GM23338 (cell line): Measurements from ENCODE around the gene DDX41. TPM values are rescaled to one million over a fixed set of nuclear protein-coding genes. Genes with fewer than 3 reads are reported as not detected.

Source experiments
- ATAC-seq: fragments of 200-7000 bp; cut with Tn5 transposase; 3 replicates; pipeline ENCODE4 v1.9.1; 2020
- DNase-seq: peaks from one replicate; pipeline ENCODE4 v3.0.0-alpha.2; 2015; ENCODE audit warnings: low spot score
- H2AFZ ChIP-seq: fragments of 200-600 bp; sonication (generic); 2 replicates; pipeline ENCODE4 v1.8.0; 2016; ENCODE audit warnings: antibody characterized with exemption, mild to moderate bottlenecking, moderate library complexity
- H3F3A ChIP-seq: fragments of 200-600 bp; sonication (generic); replicated peaks from 2 replicates; pipeline ENCODE4 v1.8.0; 2017; ENCODE audit warnings: antibody characterized with exemption, mixed run types, low read depth
- H3K27ac ChIP-seq: fragments of 200-600 bp; sonication (generic); 2 replicates; pipeline ENCODE4 v1.6.1; 2016; ENCODE audit warnings: low read depth
- H3K27me3 ChIP-seq: fragments of 200-600 bp; sonication (generic); 2 replicates; pipeline ENCODE4 v1.8.0; 2016; ENCODE audit warnings: mild to moderate bottlenecking, mixed run types, moderate library complexity; ENCODE audit not compliant: insufficient read depth
- H3K36me3 ChIP-seq: fragments of 200-600 bp; sonication (generic); 2 replicates; pipeline ENCODE4 v1.8.0; 2016; ENCODE audit warnings: mild to moderate bottlenecking; ENCODE audit not compliant: insufficient read depth
- H3K4me1 ChIP-seq: fragments of 200-600 bp; sonication (generic); 2 replicates; pipeline ENCODE4 v1.8.0; 2016; ENCODE audit warnings: mild to moderate bottlenecking, moderate library complexity; ENCODE audit not compliant: insufficient read depth
- H3K4me2 ChIP-seq: fragments of 200-600 bp; sonication (generic); 2 replicates; pipeline ENCODE4 v1.7.1; 2017; ENCODE audit warnings: mixed run types
- H3K4me3 ChIP-seq: fragments of 200-600 bp; sonication (generic); 2 replicates; pipeline ENCODE4 v1.6.1; 2016; ENCODE audit warnings: mixed run types
- H3K79me2 ChIP-seq: fragments of 200-600 bp; sonication (generic); replicated peaks from 2 replicates; pipeline ENCODE4 v1.8.0; 2017; ENCODE audit warnings: mild to moderate bottlenecking; ENCODE audit not compliant: insufficient read depth
- H3K9me2 ChIP-seq: fragments of 200-600 bp; sonication (generic); 2 replicates; pipeline ENCODE4 v1.8.0; 2017; ENCODE audit not compliant: insufficient read depth
- H4K20me1 ChIP-seq: fragments of 200-600 bp; sonication (generic); replicated peaks from 2 replicates; pipeline ENCODE4 v1.8.0; 2017; ENCODE audit warnings: mild to moderate bottlenecking; ENCODE audit not compliant: insufficient read depth
- H3K27ac Mint-ChIP-seq: 2 replicates; pipeline ENCODE4 v1.8.0; 2020; ENCODE audit warnings: inconsistent platforms, mild to moderate bottlenecking, moderate library complexity, mixed read lengths
- H3K27me3 Mint-ChIP-seq: 3 replicates; pipeline ENCODE4 v1.8.0; 2022; ENCODE audit warnings: low read depth, mild to moderate bottlenecking, moderate library complexity, mixed read lengths, inconsistent platforms; ENCODE audit not compliant: insufficient read depth, poor library complexity
- H3K36me3 Mint-ChIP-seq: 3 replicates; pipeline ENCODE4 v1.8.0; 2021; ENCODE audit warnings: low read depth, mild to moderate bottlenecking, inconsistent platforms, moderate library complexity, mixed read lengths
- H3K4me1 Mint-ChIP-seq: 3 replicates; pipeline ENCODE4 v1.8.0; 2020; ENCODE audit warnings: mild to moderate bottlenecking, inconsistent platforms, mixed read lengths
- H3K4me3 Mint-ChIP-seq: 3 replicates; pipeline ENCODE4 v1.8.0; 2021; ENCODE audit warnings: moderate library complexity, mild to moderate bottlenecking, inconsistent platforms, mixed read lengths
- H3K9me3 Mint-ChIP-seq: 3 replicates; pipeline ENCODE4 v1.8.0; 2020; ENCODE audit warnings: moderate library complexity, mild to moderate bottlenecking, inconsistent platforms, mixed read lengths
- EZH2 ChIP-seq: fragments of 200-600 bp; sonication (generic); IDR thresholded peaks from one replicate; pipeline ENCODE4 v1.8.0; 2017; ENCODE audit warnings: antibody characterized with exemption, mild to moderate bottlenecking, low read depth; ENCODE audit not compliant: unreplicated experiment
- EZH2phosphoT487 ChIP-seq: fragments of 200-600 bp; sonication (generic); IDR thresholded peaks from one replicate; pipeline ENCODE4 v1.8.1; 2018; ENCODE audit warnings: antibody characterized with exemption; ENCODE audit not compliant: unreplicated experiment
- JUNB ChIP-seq: IDR thresholded peaks from one replicate; pipeline ENCODE4 v1.6.1; 2016; ENCODE audit warnings: antibody characterized with exemption; ENCODE audit not compliant: unreplicated experiment
- NANOG ChIP-seq: IDR thresholded peaks from 2 replicates; pipeline ENCODE4 v1.6.1; 2016; ENCODE audit warnings: antibody characterized with exemption, borderline replicate concordance
- POLR2AphosphoS5 ChIP-seq: IDR thresholded peaks from 2 replicates; pipeline ENCODE4 v1.6.1; 2016; ENCODE audit warnings: antibody characterized with exemption, low read depth
- ZNF114 ChIP-seq: fragments of 250-450 bp; sonication (Bioruptor Pico); IDR thresholded peaks from 2 replicates; pipeline ENCODE4 v1.5.0; 2020; ENCODE audit warnings: mild to moderate bottlenecking, moderate library complexity
- ZNF331 ChIP-seq: fragments of 250-450 bp; sonication (Bioruptor Pico); IDR thresholded peaks from 2 replicates; pipeline ENCODE4 v1.5.0; 2020; ENCODE audit warnings: low read depth, mild to moderate bottlenecking, moderate library complexity
- ZNF462 ChIP-seq: fragments of 250-450 bp; sonication (Bioruptor Pico); IDR thresholded peaks from 2 replicates; pipeline ENCODE4 v1.5.0; 2020; ENCODE audit warnings: mild to moderate bottlenecking, moderate library complexity
- polyA plus RNA-seq: library from polyadenylated mRNA; unstranded; fragments of >200 nt; fragmentation: Nextera tagmentation; extraction: Ambion mirVana; gene quantifications from 2 replicates; pipeline ENCODE4 v1.2.1, GENCODE V29; 2016
- total RNA-seq: library from RNA; depleted of rRNA; stranded (reverse); fragments of >200 nt; shearing (Covaris generic); gene quantifications from 2 replicates; pipeline ENCODE4 v1.2.3, GENCODE V29; 2014
- TF ChIP-seq, protein P1 (sequence below): IDR thresholded peaks from one replicate; pipeline ENCODE4 v1.6.1; 2018; ENCODE audit warnings: antibody characterized with exemption; ENCODE audit not compliant: unreplicated experiment
- TF ChIP-seq, protein P2 (sequence below): IDR thresholded peaks from 2 replicates; pipeline ENCODE4 v1.6.1; 2016; ENCODE audit warnings: antibody characterized with exemption

Gene DDX41
- total and polyA plus RNA-seq, 2 experiments from 2014 or later = 67.1 to 139 TPM

GRCh38 chr5:177492841-177493240 is 23.9 kb downstream of the DDX41 start:
- TF ChIP-seq NANOG = no peak
- TF ChIP-seq, protein P1, sequence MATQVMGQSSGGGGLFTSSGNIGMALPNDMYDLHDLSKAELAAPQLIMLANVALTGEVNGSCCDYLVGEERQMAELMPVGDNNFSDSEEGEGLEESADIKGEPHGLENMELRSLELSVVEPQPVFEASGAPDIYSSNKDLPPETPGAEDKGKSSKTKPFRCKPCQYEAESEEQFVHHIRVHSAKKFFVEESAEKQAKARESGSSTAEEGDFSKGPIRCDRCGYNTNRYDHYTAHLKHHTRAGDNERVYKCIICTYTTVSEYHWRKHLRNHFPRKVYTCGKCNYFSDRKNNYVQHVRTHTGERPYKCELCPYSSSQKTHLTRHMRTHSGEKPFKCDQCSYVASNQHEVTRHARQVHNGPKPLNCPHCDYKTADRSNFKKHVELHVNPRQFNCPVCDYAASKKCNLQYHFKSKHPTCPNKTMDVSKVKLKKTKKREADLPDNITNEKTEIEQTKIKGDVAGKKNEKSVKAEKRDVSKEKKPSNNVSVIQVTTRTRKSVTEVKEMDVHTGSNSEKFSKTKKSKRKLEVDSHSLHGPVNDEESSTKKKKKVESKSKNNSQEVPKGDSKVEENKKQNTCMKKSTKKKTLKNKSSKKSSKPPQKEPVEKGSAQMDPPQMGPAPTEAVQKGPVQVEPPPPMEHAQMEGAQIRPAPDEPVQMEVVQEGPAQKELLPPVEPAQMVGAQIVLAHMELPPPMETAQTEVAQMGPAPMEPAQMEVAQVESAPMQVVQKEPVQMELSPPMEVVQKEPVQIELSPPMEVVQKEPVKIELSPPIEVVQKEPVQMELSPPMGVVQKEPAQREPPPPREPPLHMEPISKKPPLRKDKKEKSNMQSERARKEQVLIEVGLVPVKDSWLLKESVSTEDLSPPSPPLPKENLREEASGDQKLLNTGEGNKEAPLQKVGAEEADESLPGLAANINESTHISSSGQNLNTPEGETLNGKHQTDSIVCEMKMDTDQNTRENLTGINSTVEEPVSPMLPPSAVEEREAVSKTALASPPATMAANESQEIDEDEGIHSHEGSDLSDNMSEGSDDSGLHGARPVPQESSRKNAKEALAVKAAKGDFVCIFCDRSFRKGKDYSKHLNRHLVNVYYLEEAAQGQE = no peak
- no peak for TF ChIP-seq ZNF462 (CRISPR knock-in tag)
- no peak for TF ChIP-seq ZNF114 (CRISPR knock-in tag)
- no peak for TF ChIP-seq ZNF331
- no peak for TF ChIP-seq EZH2phosphoT487
- TF ChIP-seq, protein P2, sequence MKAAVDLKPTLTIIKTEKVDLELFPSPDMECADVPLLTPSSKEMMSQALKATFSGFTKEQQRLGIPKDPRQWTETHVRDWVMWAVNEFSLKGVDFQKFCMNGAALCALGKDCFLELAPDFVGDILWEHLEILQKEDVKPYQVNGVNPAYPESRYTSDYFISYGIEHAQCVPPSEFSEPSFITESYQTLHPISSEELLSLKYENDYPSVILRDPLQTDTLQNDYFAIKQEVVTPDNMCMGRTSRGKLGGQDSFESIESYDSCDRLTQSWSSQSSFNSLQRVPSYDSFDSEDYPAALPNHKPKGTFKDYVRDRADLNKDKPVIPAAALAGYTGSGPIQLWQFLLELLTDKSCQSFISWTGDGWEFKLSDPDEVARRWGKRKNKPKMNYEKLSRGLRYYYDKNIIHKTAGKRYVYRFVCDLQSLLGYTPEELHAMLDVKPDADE = no peak
- no peak for TF ChIP-seq EZH2
- TF ChIP-seq JUNB = no peak
- no peak for TF ChIP-seq POLR2AphosphoS5
- peak overlapping the region; percentile 67 for H3K27ac Mint-ChIP-seq
- H3K27ac ChIP-seq = peak overlapping the region; percentile 74

More at GRCh38 chr5:177492841-177493240, 23.9 kb downstream of the DDX41 start:
- Histone ChIP-seq H3K4me3 (no peak overlapping the region), H3K4me1 (peaks cover 30% of the 10 kb centered on the region), H3K36me3 (peaks cover 7% of the 10 kb centered on the region), H4K20me1 (no peaks in the 10 kb centered on the region; the same call in 1 of the 2 replicates), H3K4me2 (no peak overlapping the region), H3F3A (peaks cover 37% of the 10 kb centered on the region; the same call in 1 of the 2 replicates), H3K9me2 (no peaks in the 10 kb centered on the region), H3K79me2 (peaks cover 20% of the 10 kb centered on the region), H2AFZ (no peak overlapping the region), H3K27me3 (no peaks in the 10 kb centered on the region)
- Mint-ChIP-seq H3K4me3 (no peak overlapping the region; the same call in 2 of the 3 replicates), H3K4me1 (peaks cover 38% of the 10 kb centered on the region), H3K9me3 (peaks cover 2% of the 10 kb centered on the region; the same call in 1 of the 3 replicates), H3K36me3 (peaks cover 52% of the 10 kb centered on the region), H3K27me3 (peaks cover 39% of the 10 kb centered on the region)
- ATAC-seq (no peak), DNase-seq (no peak)
